BE2C (cell line): ENCODE data around the gene FAM193A.

Experiments
- DNase-seq: peaks from one replicate; pipeline ENCODE4 v3.0.0-alpha.2; 2020
- H3K27me3 ChIP-seq: fragments of 250-450 bp; sonication (Bioruptor Pico); 2 replicates; pipeline ENCODE4 v1.5.1; 2020; ENCODE audit warnings: mild to moderate bottlenecking
- H3K36me3 ChIP-seq: fragments of 250-450 bp; sonication (Bioruptor Pico); 2 replicates; pipeline ENCODE4 v1.5.1; 2020; ENCODE audit warnings: mild to moderate bottlenecking
- H3K4me1 ChIP-seq: fragments of 250-450 bp; sonication (Bioruptor Pico); 2 replicates; pipeline ENCODE4 v1.5.1; 2020
- H3K4me3 ChIP-seq: 2 replicates; pipeline ENCODE4 v1.5.1; 2011; ENCODE audit warnings: low read depth, low read length
- H3K9me3 ChIP-seq: fragments of 250-450 bp; sonication (Bioruptor Pico); 2 replicates; pipeline ENCODE4 v1.5.1; 2020
- TF ChIP-seq, protein P1 (sequence below): IDR thresholded peaks from 2 replicates; pipeline ENCODE4 v1.5.1; 2012; ENCODE audit warnings: mild to moderate bottlenecking, low read depth, low read length

FAM193A gene

DNA sequence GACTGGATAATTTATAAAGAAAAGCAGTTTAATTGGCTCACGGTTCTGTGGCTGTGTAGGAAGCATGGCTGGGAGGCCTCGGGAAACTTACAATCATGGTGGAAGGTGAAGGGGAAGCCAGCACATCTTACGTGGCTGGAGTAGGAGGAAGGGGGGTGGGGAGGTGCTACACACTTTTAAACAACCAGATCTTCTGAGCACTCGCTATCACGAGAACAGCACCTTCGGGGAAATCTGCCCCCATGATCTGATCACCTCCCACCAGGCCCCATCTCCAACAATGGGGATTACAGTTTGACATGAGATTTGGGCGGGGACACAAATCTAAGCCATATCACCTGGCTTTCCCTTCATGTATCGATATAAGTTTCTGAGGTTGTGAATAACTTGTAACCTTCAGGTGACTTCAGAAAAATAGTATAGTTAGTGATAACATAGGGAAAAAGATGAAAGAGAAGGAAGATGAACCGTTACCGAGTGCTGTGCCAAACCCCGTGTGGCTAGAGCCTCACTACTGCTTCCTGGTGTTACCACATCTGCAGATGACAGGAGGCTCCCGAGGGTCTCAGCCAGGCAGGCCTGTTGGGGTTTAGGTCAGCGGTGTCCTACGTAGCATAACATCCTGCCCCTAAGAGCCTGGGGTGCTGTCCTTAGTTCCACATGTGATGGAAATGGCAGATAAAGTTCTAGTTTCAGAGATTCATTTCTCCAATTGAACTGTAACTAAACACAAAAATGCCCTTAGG is 116.1 kb downstream of the FAM193A start:
- Histone ChIP-seq H3K27me3 (no peaks in the 10 kb centered on the region), H3K36me3 (peaks cover 51% of the 10 kb centered on the region), H3K4me1 (no peaks in the 10 kb centered on the region), H3K4me3 (no peak overlapping the region), H3K9me3 (no peaks in the 10 kb centered on the region; the same call in 1 of the 2 replicates)
- TF ChIP-seq, protein P1, sequence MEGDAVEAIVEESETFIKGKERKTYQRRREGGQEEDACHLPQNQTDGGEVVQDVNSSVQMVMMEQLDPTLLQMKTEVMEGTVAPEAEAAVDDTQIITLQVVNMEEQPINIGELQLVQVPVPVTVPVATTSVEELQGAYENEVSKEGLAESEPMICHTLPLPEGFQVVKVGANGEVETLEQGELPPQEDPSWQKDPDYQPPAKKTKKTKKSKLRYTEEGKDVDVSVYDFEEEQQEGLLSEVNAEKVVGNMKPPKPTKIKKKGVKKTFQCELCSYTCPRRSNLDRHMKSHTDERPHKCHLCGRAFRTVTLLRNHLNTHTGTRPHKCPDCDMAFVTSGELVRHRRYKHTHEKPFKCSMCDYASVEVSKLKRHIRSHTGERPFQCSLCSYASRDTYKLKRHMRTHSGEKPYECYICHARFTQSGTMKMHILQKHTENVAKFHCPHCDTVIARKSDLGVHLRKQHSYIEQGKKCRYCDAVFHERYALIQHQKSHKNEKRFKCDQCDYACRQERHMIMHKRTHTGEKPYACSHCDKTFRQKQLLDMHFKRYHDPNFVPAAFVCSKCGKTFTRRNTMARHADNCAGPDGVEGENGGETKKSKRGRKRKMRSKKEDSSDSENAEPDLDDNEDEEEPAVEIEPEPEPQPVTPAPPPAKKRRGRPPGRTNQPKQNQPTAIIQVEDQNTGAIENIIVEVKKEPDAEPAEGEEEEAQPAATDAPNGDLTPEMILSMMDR = no peak
- DNase-seq = no peak

DNA sequence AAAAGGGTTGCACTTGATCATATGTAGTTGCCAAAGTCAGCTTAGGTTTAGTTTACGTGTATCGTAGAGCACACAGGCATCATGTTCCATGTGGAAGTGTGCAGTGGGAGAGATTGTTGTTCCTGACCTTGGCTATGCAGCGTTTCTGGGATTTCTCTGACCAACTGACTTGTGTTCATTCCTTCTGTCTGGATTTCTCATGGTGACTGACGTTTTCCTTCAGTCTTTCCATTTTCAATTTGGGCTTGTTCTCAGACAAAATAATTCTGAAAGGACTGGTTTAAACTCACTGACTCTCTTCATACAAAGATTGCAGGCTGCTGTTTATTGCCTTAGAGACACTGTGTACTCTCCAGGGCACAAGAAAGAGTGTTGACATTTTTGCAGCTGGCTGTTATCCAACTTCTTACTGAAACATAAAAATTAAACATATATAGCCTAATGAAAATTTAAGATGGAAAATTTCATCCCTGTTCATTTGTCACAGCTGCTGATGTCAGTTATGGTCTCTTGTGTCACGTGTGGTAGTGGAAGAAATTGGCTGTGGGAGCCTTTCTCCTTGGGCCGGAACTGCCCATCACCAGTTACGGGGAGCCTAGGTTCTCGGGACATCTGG is 124.3 kb downstream of the FAM193A start:
- DNase-seq = no peak
- Histone ChIP-seq H3K36me3 (peaks cover 72% of the 10 kb centered on the region), H3K4me1 (no peaks in the 10 kb centered on the region), H3K9me3 (no peaks in the 10 kb centered on the region), H3K4me3 (no peak overlapping the region), H3K27me3 (no peaks in the 10 kb centered on the region)
- TF ChIP-seq, protein P1 = no peak

DNA sequence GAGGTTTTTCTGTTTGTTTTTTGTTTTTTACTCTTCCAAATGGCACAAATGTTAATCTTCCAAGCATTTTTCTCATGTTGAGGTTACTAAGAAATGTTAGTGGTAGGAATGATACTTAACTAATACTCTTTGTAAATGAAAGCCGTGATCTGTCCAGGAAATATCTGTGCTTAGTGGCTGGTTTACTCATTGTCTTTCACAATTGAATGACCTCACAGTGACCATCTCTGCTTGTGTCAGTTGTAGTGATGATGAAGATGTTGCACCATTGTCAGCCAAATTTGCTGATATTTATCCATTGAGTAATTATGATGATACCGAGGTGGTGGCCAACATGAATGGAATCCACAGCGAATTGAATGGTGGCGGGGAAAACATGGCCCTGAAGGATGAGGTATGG is 126.2 kb downstream of the FAM193A start:
- H3K36me3 ChIP-seq = peaks cover 68% of the 10 kb centered on the region
- TF ChIP-seq, protein P1 = no peak
- H3K9me3 ChIP-seq = no peaks in the 10 kb centered on the region
- no peak for DNase-seq
- H3K4me1 ChIP-seq = no peaks in the 10 kb centered on the region
- no peak overlapping the region for H3K4me3 ChIP-seq
- H3K27me3 ChIP-seq = no peaks in the 10 kb centered on the region

DNA sequence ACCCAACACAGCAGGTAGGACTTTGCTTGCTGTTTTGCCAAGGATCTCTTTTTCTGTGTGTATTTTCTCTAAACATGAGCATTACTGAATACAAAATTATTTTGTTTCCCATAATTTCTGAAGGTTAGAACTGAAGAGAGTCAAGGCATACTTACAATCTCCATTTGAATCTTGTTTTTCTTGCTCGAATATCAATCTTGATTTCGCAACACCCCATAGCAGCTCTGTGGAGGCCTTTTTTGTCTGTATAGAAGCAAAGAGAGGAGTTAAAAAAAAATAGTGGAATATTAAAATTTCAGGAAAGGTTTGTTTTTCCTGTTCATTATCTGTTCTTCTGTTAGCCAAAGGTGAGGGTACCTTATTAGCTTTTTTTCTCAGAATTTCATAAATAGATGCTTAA is 126.8 kb downstream of the FAM193A start:
- H3K4me1 ChIP-seq = no peaks in the 10 kb centered on the region
- H3K4me3 ChIP-seq = no peak overlapping the region
- H3K36me3 ChIP-seq = peaks cover 61% of the 10 kb centered on the region
- TF ChIP-seq, protein P1 = no peak
- no peak for DNase-seq
- H3K9me3 ChIP-seq = no peaks in the 10 kb centered on the region
- H3K27me3 ChIP-seq = no peaks in the 10 kb centered on the region

DNA sequence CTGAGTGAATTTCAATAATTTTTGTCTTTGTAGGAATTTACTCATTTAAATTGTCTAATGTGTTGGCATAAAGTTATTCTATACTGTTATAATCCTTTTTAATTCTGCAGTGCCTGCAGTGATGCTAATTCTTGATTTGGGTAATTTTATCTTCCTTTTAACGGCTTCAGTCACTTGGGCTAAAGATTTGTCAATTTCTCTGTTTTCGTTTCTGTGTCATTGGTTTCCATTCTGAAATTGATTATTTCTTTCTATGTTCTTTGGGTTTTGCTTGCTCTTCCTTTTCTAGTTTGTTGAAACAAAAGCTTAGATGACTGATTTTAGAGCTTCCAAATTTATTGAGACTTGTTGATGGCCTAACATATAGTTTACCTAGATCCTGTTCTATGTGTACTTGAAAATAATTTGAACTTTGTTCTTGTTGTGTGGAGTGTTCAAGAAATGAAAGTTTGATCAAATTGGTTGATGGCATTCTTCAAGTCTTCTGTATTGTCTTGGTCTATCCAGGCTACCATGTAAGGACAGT is 130.3 kb downstream of the FAM193A start:
- DNase-seq = no peak
- H3K27me3 ChIP-seq = no peaks in the 10 kb centered on the region
- H3K4me3 ChIP-seq = no peak overlapping the region
- H3K9me3 ChIP-seq = no peaks in the 10 kb centered on the region
- H3K4me1 ChIP-seq = no peaks in the 10 kb centered on the region
- H3K36me3 ChIP-seq = peaks cover 57% of the 10 kb centered on the region
- TF ChIP-seq, protein P1 = no peak

DNA sequence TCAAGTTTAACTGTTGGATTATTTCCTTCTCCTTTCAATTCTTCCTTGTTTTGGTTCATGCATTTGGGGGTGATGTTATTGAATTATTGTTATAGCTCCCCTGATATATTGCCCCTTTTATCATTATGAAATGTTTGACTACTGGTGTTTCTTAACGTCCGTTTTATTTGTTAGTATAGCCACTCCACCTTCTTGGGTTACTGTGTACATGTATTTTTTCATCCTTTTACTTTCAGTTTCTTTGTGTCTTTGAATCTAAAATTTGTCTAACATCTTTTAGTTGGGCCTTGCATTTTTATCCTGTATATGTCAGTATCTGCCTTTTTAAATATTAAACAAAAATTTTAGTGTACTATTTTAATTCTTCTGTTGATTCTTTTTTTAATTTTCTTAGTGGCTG is 131.0 kb downstream of the FAM193A start:
- no peak overlapping the region for H3K4me3 ChIP-seq
- H3K27me3 ChIP-seq = no peaks in the 10 kb centered on the region
- H3K9me3 ChIP-seq = no peaks in the 10 kb centered on the region
- TF ChIP-seq, protein P1 = no peak
- no peak for DNase-seq
- H3K36me3 ChIP-seq = peaks cover 64% of the 10 kb centered on the region
- H3K4me1 ChIP-seq = no peaks in the 10 kb centered on the region
